Measurements from ENCODE around the gene PRKN. TPM values are rescaled to one million over a fixed set of nuclear protein-coding genes. Genes with fewer than 3 reads are reported as not detected.

The PRKN gene
- total RNA-seq, 4 donors from 2014 or later = 4.4 to 669 (median 10.5) TPM

DNA sequence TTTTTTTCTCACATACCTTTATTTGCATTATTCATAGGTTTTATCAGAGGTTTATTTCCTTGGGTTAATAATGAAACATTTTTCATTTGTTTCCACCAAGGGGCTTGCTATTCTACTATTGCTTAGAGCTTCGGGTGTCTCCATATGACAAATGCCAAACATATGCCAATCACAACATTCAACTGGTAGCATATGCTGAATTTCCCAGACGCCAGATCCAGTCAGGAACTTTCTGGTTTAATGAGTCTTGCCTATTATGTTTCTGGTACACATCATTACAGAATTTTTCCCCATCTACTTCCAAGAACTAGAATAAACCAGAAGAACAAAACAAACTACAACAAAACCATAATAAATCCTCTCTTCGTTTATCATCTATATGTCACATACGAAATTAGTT lies 180.7 kb downstream of the PRKN start:
- H3K36me3 ChIP-seq = no peaks in the 10 kb centered on the region
- H3K4me1 ChIP-seq = no peaks in the 10 kb centered on the region
- no peak overlapping the region for H3K4me3 ChIP-seq
- TF ChIP-seq, protein P1, sequence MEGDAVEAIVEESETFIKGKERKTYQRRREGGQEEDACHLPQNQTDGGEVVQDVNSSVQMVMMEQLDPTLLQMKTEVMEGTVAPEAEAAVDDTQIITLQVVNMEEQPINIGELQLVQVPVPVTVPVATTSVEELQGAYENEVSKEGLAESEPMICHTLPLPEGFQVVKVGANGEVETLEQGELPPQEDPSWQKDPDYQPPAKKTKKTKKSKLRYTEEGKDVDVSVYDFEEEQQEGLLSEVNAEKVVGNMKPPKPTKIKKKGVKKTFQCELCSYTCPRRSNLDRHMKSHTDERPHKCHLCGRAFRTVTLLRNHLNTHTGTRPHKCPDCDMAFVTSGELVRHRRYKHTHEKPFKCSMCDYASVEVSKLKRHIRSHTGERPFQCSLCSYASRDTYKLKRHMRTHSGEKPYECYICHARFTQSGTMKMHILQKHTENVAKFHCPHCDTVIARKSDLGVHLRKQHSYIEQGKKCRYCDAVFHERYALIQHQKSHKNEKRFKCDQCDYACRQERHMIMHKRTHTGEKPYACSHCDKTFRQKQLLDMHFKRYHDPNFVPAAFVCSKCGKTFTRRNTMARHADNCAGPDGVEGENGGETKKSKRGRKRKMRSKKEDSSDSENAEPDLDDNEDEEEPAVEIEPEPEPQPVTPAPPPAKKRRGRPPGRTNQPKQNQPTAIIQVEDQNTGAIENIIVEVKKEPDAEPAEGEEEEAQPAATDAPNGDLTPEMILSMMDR (IDR thresholded peaks at IDR 0.05) = no peak
- no peak for TF ChIP-seq POLR2A (IDR thresholded peaks at IDR 0.05)
- no peak overlapping the region for H3K27ac ChIP-seq
- H3K27me3 ChIP-seq = no peaks in the 10 kb centered on the region
- no peak for DNase-seq
- no peaks in the 10 kb centered on the region for H3K9me3 ChIP-seq

DNA sequence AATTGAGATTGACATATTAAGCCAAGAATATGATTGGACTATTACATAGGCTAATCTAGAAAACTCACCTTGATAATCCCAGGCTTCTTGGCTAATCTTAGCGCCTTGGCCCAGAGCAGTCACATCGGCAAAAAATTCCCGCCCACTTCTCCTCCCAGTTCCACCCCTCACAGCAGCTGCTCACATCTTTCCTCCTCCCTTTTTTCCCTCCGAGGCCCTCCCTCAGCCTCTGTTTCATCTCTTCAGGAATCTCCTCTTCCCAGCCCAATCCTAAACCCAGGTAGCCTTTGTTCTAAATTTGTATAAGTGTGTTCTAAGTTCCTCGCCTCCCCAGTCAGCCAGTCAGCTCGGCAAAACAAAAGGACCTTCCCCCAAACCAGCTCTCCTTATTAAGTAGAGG lies 184.3 kb downstream of the PRKN start:
- H3K27me3 ChIP-seq = no peaks in the 10 kb centered on the region
- TF ChIP-seq, protein P1 (IDR thresholded peaks at IDR 0.05) = no peak
- TF ChIP-seq POLR2A (IDR thresholded peaks at IDR 0.05) = no peak
- H3K4me1 ChIP-seq = no peaks in the 10 kb centered on the region
- no peak overlapping the region for H3K27ac ChIP-seq
- DNase-seq = no peak
- no peaks in the 10 kb centered on the region for H3K36me3 ChIP-seq
- H3K4me3 ChIP-seq = no peak overlapping the region
- H3K9me3 ChIP-seq = no peaks in the 10 kb centered on the region

DNA sequence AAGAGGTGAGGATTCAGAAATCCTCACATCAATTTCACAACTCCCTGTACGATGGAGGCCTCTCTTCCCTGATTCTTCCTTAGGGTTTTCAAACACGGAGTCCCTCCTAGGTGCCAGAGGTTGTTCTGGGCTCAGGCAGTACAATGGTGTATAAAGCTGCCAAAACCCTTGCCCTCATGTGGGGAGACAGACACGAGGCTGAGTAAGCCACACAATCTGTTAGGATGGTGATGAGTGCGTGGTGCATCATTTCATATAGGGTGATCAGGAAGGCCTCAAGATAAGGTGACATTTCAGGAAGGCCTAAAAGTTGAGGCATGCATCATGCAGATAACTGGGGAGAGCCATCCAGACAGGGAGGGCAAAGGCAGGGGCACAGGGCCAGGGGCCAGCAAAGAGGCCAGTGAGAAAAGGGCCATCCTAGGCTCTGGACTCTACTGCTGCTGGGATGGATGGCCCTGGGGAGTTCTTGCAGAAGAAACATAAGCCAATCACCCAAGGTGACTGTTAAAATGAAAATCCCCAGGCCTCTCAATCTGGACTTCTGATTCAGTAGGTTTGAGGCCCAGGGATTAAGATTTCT lies 186.5 kb downstream of the PRKN start:
- TF ChIP-seq, protein P1 (IDR thresholded peaks at IDR 0.05) = no peak
- H3K27me3 ChIP-seq = no peaks in the 10 kb centered on the region
- H3K4me1 ChIP-seq = no peaks in the 10 kb centered on the region
- H3K9me3 ChIP-seq = no peaks in the 10 kb centered on the region
- DNase-seq = no peak
- no peak overlapping the region for H3K4me3 ChIP-seq
- H3K27ac ChIP-seq = no peak overlapping the region
- H3K36me3 ChIP-seq = no peaks in the 10 kb centered on the region

DNA sequence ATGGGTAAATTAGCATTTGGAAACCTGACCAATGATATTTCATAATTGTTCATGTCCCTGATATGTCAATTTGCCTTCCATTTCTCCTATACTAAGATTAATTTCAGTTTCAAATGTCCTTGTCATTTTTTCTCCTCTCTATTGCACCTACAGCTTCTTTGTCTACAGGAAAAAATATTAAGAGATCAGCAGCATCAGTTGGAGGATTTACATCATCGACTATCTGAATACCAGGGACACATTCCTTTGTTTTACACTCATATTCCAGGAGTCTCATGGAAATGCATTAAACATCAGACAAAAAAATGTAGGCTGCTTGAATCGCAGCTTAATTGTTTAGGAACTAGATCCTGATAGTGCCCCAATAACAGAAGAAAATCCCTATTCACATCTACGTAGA lies 188.2 kb downstream of the PRKN start:
- no peaks in the 10 kb centered on the region for H3K27me3 ChIP-seq
- H3K27ac ChIP-seq = no peak overlapping the region
- no peaks in the 10 kb centered on the region for H3K36me3 ChIP-seq
- TF ChIP-seq POLR2A (IDR thresholded peaks at IDR 0.05) = no peak
- TF ChIP-seq, protein P1 (IDR thresholded peaks at IDR 0.05) = no peak
- H3K4me3 ChIP-seq = no peak overlapping the region
- H3K9me3 ChIP-seq = no peaks in the 10 kb centered on the region
- DNase-seq = no peak
- no peaks in the 10 kb centered on the region for H3K4me1 ChIP-seq

DNA sequence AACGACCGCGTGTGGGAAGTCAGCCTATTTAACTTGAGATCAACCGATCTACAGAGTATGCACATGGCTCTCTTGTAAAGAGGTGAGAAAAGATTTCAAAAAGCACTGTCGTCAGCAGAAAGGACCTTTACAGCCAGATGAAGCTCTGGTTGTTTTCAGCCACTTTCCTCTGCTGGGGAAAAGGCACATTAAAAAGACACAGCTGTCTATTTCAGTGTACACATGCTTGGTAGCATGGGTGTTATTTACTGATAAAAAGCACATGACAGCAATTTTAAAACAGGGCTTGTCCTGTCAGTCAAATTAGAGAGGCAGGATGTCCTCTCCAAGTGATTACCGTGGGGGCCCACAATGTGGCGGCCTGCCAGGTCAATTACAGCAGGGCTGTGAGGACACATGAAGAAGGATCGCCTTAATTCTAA lies 188.9 kb downstream of the PRKN start:
- Histone ChIP-seq H3K27me3 (no peaks in the 10 kb centered on the region), H3K36me3 (no peaks in the 10 kb centered on the region), H3K4me1 (no peaks in the 10 kb centered on the region), H3K4me3 (no peak overlapping the region), H3K9me3 (no peaks in the 10 kb centered on the region), H3K27ac (no peak overlapping the region)
- no peak for DNase-seq
- no peak for TF ChIP-seq POLR2A (IDR thresholded peaks at IDR 0.05)
- TF ChIP-seq, protein P1 (IDR thresholded peaks at IDR 0.05) = no peak

DNA sequence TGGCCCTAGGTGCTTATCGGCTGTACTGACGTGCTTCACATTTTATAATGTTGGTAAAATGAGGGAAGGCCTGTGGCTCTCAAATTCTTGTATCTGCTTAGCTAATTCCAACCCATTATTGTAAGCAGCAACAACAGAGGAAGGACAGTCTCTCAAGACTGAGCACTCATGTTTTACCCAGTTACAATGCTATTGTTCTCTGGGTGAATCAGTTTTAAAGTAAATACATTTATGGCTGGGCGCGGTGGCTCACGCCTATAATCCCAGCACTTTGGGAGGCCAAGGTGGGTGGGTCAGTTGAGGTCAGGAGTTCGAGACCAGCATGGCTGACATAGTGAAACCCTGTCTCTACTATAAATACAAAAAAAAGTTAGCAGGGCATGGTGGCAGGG lies 194.6 kb downstream of the PRKN start:
- TF ChIP-seq, protein P1 (IDR thresholded peaks at IDR 0.05) = no peak
- TF ChIP-seq POLR2A (IDR thresholded peaks at IDR 0.05) = no peak
- Histone ChIP-seq H3K4me1 (no peaks in the 10 kb centered on the region), H3K4me3 (no peak overlapping the region), H3K9me3 (no peaks in the 10 kb centered on the region), H3K36me3 (no peaks in the 10 kb centered on the region), H3K27ac (no peak overlapping the region), H3K27me3 (no peaks in the 10 kb centered on the region)
- DNase-seq = no peak
